CD4-positive, alpha-beta T cell treated with Interleukin-17A for 4 hours (primary cell): ENCODE data around the gene PHPT1.

Experiments used
- DNase-seq: peaks from one replicate; pipeline ENCODE4 v3.0.0-alpha.2; 2020; ENCODE audit warnings: mixed read lengths

Gene PHPT1

DNA sequence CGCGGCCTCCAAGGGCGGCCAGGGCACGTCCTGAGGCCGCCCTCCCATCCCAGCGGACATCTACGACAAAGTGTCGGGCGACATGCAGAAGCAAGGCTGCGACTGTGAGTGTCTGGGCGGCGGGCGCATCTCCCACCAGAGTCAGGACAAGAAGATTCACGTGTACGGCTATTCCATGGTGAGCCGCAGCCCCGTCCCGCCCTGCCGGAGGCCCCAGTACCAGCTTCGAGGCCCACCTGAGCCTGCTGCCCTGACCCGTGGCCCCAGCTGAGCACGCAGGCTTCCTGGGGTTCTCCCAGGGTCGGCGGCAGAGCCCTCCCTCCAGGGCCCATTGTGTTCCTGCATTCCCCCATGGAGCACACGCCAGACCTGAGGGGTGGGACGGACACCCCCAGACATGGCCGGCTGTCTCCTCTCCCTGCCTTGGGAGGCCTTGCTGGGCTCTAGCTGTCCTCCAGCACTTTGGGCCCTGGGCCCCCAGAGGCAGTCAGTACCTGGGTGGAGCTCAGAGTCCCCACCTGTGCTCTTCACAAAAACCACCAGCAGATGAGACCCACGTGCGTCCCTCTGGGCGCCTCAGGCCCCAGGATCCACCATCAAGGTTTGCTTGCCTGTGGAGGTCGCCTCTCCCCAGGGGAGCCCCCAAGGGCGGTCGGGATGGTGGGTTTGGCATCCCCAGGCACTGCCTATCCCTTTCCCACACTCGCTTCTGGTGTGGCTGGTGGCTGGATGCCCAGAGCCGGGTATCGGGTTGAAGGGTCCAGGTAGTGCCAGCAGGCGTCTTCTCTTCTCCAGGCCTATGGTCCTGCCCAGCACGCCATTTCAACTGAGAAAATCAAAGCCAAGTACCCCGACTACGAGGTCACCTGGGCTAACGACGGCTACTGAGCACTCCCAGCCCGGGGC lies 1.0 kb downstream of the PHPT1 start:
- no peak for DNase-seq

DNA sequence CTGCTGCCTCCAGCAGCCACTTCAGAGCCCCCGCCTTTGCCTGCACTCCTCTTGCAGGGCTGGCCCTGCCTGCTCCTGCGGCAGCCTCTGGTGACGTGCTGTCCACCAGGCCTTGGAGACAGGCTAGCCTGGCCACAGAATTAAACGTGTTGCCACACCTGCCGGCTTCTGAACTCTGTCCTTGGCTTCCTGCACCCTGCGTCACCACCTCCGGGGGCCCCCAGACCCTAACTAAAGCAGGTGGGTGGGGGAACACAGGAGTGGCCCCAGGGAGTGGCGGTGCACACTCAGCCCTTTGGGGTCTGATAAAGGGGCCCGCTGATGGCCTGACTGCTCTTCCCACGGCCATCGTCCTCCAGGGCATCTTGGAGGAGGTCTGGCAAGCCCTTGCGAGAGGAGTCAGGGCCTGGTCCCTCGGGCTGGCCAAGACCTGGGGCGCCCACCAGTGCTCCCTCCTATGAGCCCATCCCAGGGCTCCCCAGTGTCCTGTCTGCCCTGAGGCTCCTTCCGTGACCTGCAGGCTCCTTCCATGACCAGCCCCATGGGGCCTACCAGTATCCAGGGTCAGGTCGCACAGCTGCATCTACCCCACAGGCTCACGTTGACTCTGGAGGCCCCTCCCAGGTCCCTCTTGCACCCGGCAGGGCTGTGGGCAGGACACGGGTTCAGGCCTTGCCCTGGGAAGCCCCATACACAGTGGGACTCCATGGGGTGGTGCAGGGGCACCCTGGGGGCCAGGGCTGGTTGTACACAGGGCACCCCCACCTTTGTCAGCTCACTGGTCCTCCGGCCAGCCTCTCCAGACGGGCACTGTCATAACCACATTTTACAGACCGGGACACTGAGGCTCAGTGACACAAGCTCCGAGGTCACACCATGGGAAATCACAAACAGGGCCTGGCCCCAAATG lies 1.9 kb downstream of the PHPT1 start:
- DNase-seq: no peak

DNA sequence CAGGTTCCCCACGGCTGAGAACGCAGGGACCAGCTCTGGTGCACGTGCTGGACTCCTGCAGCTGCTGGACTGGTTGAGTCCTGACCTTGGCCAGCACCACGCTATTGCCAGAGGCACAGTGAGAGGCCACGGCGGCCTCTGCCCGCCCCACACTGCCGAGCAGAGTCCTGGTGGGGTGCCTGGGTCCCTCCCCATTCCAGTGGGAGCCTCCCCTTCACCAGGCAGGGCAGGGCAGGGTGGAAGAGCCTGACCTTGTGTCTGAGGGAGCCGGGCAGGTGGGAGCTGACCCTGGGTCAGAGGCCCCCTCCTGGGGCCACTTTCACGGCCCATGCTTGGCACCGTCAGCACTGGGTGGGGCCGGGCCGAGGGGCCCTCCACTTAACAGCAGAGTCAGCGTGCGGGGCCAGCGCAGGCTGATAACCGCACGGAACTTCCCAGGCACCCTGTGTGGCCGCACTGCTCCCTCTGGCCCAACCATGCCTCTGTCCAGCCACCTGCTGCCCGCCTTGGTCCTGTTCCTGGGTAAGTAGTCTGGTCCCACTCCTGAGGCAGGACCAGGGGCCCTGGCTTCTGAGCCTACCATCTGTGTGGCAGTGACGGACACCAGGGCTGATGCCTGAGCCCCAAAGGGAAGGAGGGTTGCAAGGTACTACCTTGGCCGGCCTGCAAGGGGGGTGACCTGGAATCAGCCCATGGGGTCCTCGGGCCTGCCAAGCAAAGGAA lies 2.9 kb downstream of the PHPT1 start, which contains the start of gene MAMDC4:
Gene MAMDC4 (plus strand): TSS at position 406 of the 723 bp plus-strand sequence. CDS start 71 bp downstream, at position 477.
- no peak for DNase-seq

DNA sequence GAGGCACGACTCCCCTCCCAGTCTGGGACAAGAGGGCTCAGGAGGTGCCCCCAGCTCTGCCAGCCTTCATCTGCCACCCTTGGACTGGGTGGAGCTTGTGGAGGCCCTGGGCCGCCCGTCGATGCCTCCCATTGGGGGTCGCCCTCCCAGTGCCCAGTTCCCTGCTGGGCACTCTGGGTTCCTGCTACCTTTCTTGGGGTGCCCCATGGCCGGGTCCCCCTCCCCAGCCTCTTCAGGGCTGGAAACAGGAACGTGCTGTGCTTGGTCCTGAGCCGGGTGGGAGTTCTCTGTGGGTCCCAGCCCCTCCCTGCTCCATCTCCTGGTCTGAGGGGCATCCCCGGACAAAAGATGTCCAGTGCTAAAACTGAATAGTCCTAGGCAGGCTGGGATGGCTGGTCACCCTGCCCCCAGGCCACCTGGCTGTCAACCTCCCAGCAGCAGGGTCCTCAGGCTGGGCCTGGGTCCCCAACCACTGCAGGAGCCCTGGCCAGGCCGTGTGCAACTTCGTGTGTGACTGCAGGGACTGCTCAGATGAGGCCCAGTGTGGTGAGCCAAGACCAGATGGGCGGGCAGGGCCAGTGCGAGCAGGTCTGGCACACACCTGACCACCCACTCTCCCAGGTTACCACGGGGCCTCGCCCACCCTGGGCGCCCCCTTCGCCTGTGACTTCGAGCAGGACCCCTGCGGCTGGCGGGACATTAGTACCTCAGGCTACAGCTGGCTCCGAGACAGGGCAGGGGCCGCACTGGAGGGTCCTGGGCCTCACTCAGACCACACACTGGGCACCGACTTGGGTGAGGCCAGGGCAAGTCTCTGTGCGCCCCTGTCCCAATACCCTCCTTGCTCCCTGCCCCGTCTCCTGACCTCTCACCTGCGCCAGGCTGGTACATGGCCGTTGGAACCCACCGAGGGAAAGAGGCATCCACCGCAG lies 3.7 kb downstream of the PHPT1 start:
- DNase-seq: no peak

DNA sequence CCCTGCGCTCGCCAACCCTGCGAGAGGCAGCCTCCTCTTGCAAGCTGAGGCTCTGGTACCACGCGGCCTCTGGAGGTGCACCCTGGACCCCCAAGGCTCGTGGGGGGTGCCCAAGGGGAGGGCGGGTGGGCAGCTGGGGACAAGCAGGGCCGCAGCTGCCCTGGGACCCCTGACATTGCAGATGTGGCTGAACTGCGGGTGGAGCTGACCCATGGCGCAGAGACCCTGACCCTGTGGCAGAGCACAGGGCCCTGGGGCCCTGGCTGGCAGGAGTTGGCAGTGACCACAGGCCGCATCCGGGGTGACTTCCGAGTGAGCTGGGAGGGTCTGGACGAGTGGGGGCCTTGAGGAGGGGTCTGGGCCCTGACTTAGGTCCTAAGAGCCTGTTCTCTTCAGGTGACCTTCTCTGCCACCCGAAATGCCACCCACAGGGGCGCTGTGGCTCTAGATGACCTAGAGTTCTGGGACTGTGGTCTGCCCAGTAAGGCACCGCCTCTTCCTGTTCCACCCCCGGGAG lies 4.4 kb downstream of the PHPT1 start:
- DNase-seq: no peak

DNA sequence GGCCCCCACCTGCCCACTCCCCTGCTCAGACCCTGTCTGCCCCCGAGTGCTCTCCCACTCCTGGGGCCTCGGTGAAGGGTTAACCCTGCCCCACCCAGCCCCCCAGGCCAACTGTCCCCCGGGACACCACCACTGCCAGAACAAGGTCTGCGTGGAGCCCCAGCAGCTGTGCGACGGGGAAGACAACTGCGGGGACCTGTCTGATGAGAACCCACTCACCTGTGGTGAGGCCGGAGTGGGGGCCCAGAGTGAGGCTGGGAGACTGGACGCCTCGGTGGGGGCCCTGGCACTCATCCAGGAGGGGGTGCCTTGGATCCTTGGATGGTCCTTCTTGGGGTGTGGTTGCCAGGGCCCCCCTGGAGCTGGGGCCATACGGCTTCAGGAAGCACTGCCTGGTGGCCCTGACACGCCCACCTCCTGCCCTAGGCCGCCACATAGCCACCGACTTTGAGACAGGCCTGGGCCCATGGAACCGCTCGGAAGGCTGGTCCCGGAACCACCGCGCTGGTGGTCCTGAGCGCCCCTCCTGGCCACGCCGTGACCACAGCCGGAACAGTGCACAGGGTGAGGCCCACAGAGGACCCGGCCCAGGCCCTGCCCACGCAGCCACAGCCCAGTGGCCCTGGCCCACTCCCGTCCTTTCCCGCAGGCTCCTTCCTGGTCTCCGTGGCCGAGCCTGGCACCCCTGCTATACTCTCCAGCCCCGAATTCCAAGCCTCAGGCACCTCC lies 5.1 kb downstream of the PHPT1 start:
- no peak for DNase-seq

DNA sequence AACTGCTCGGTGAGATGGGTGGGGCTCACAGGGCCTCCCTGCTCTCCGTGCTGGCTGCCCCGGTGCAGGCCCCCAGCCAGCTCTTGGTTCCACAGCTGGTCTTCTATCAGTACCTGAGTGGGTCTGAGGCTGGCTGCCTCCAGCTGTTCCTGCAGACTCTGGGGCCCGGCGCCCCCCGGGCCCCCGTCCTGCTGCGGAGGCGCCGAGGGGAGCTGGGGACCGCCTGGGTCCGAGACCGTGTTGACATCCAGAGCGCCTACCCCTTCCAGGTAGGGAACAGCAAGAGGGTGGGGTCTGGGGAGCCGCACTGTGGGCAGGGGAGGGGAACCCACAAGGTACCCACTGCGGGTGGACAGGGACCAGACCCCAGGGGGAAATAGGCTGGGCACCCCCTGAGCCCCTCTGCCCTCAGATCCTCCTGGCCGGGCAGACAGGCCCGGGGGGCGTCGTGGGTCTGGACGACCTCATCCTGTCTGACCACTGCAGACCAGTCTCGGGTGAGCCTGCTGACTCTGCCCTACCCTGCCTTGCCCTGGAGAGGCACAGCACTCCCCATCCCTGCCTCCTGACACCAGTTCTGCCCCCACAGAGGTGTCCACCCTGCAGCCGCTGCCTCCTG lies 5.7 kb downstream of the PHPT1 start:
- DNase-seq: no peak

DNA sequence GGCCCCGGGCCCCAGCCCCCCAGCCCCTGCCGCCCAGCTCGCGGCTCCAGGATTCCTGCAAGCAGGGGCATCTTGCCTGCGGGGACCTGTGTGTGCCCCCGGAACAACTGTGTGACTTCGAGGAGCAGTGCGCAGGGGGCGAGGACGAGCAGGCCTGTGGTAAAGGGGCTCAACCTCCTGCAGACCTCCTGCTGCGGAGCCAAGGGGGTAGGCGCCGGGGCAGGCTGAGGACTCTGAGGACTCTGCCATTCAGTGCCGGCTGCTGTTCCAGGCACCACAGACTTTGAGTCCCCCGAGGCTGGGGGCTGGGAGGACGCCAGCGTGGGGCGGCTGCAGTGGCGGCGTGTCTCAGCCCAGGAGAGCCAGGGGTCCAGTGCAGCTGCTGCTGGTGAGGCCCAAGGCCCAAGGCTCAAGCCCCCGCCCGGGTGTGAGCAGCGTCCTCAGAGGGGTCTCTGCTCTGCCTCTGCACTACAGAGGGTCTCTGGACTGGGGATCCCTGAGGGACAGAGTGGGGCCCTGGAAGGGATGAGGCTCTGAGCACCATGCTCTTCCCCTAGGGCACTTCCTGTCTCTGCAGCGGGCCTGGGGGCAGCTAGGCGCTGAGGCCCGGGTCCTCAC lies 6.4 kb downstream of the PHPT1 start:
- DNase-seq: no peak

DNA sequence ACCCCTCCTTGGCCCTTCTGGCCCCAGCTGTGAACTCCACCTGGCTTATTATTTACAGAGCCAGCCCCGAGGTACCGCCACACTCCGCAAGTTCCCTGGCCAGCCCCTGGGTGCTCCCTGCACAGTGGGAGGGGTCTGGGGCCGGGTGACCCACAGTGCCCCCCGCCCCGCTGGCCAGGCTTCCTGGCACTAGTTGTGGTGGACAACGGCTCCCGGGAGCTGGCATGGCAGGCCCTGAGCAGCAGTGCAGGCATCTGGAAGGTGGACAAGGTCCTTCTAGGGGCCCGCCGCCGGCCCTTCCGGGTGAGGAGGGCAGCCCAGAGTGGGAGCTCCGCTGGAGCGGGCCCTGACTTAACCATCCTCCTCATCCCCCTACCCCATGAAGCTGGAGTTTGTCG lies 6.9 kb downstream of the PHPT1 start:
- DNase-seq: no peak

DNA sequence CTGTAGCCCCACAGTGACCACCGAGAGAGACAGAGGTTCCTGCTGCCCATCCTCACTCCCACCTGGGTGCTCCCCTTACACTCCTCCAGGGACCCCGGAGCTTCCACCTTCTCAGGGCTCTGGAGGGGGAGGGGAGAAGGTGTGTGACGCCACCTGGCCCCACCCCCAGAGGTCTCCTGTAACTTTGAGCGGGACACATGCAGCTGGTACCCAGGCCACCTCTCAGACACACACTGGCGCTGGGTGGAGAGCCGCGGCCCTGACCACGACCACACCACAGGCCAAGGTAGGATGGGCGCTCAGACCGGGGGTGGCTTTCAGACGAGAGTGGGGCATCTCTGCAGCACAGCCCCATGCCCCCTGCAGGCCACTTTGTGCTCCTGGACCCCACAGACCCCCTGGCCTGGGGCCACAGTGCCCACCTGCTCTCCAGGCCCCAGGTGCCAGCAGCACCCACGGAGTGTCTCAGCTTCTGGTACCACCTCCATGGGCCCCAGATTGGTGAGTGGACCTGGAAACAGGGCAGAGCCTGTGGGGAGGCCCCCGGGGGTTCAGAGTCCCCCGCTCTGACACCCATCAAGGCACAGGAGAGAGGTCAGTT lies 7.4 kb downstream of the PHPT1 start:
- DNase-seq: no peak

DNA sequence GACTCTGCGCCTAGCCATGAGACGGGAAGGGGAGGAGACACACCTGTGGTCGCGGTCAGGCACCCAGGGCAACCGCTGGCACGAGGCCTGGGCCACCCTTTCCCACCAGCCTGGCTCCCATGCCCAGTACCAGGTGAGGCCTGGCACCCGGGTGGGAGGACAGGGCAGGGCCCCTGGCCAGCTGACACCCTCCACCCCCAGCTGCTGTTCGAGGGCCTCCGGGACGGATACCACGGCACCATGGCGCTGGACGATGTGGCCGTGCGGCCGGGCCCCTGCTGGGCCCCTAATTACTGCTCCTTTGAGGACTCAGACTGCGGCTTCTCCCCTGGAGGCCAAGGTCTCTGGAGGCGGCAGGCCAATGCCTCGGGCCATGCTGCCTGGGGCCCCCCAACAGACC lies 8.0 kb downstream of the PHPT1 start:
- no peak for DNase-seq

DNA sequence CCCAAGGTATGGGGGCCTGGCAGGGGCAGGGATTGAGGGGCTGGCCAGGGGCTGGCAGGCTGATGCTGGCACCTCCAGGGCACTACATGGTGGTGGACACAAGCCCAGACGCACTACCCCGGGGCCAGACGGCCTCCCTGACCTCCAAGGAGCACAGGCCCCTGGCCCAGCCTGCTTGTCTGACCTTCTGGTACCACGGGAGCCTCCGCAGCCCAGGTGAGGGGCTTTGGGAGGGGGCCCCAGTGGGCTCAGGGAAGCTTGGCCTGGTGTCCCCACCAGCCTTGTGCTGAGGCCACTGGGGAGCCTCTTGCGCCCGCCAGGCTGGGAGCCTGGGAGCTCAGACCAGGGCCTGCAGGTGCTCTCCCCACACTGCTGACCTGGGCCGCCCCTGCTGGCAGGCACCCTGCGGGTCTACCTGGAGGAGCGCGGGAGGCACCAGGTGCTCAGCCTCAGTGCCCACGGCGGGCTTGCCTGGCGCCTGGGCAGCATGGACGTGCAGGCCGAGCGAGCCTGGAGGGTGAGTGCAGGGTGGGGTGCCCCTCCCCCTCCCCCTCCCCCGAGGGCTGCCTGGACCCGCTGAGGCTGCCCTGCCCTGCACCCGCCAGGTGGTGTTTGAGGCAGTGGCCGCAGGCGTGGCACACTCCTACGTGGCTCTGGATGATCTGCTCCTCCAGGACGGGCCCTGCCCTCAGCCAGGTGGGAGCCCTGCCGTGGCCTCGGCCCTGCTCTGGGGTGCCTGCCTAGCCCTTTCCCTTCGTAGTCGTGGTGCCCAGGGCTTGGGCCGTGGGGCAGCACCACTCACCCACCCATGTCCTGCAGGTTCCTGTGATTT lies 8.6 kb downstream of the PHPT1 start:
- no peak for DNase-seq

DNA sequence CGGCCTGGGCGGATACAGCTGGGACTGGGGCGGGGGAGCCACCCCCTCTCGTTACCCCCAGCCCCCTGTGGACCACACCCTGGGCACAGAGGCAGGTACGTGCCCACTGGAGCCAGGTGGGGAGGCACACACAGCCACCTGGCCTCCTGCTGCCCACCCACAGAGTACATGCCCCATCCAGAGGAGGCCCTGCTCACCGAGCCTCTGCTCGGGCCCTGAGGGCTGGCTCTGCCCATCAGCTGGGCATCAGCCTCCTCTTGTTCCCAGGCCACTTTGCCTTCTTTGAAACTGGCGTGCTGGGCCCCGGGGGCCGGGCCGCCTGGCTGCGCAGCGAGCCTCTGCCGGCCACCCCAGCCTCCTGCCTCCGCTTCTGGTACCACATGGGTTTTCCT lies 9.2 kb downstream of the PHPT1 start:
- no peak for DNase-seq

DNA sequence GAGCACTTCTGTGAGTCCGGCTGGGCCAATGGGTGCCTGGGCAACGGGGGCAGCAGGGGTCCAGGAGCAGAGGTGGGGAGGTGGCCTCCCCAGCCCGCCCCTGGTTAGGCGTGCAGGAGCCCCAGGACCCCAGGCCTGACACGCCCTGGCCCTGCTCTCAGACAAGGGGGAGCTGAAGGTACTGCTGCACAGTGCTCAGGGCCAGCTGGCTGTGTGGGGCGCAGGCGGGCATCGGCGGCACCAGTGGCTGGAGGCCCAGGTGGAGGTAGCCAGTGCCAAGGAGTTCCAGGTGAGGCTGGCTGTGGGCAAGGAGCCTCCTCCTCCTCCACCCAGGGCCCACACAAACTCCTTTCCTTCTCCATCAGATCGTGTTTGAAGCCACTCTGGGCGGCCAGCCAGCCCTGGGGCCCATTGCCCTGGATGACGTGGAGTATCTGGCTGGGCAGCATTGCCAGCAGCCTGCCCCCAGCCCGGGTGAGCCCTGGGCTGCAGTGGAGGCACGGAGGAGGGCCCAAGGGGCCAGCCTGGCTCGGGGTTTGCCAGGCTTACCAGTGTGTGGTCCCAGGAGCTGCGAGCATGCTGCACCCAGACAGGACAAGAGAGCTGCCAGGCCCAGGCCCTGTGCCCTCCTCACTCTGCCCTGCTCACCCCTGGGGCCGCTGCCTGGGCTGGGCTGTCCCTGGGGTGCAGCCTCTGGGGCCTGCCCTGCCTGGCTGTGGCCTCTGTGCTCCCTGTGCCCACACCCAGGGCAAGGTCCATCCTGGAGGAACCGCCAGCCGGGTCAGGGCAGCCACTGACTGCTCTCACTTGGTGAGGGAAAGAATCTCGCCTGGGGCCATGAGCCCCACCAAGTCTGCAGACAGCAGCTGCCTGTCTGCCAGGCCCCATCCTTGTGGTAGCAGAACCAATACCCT lies 9.9 kb downstream of the PHPT1 start:
- no peak for DNase-seq

DNA sequence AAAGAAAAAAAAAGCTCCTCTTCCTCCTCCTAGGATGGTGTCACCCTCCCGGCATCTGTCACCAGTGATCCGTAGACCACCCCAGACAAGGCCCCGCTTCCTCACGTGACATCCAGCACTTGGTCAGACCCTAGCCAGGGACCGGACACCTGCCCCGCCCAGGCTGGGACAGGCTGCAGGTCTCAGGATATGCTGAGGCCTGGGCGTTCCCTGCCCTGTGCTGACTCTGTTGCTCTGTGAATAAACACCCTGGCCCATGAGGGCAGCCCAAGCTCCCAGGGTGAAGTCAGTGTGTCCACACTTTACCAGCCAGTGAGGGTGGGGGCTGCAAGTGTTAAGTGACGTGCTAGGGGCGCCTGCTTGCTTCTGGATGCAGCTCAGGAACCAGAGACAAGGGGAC lies 11.3 kb downstream of the PHPT1 start:
- DNase-seq: no peak

DNA sequence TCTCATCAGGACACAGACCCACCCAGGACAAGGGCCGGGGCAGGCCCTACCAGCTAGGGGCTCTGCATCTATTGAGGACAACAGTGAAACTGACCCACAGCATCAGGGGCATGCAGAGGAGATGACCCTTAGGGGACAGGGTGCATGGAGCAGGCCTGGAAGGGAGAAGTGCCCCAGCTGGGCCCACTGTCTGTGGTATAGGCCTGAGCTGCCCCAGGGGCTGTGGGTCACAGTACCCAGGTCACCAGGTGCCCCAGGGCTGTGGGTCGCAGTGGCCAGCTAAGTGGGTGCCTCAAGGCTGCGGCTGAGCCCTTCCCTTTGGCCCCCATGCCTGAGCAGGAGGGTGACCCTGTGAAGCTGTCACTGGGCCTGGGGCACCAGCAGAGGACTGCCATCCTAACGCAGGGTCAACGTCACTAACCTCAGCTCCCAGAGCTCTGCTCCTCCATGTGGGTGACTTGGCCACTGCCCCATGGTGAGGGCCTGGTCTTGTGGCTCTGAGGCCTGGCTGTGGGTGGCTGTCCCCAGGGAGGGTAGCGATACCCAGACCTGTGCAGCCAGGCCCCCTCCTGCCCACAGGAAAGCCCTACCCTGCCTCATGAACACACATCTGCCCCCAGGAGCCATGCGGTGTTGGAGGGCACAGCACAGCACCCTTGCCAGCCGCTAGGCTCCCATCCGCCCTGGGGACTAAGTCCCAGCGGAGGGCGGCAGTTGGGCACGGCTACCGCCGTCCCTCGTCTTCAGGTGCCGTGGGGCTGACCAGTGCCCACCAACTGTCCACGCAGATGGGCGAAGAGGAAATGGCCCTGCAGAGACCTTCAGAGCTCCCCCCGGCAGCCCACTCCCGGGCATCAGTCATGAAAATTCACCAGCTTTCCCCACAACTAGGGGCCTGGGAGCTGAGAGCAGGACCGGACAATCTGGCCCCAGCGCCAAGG lies 12.0 kb downstream of the PHPT1 start:
- no peak for DNase-seq
